Neural crest cell (in vitro differentiated cells): ENCODE measurements around the gene GLDN. TPM values are rescaled to one million over a fixed set of nuclear protein-coding genes. Genes with fewer than 3 reads are reported as not detected.

ENCODE experiments used
- DNase-seq: peaks from one replicate; pipeline ENCODE4 v3.0.0; 2021; ENCODE audit warnings: low read depth, mixed read lengths, low spot score
- H3K27ac Mint-ChIP-seq: one replicate; pipeline ENCODE4 v1.8.0; 2021; ENCODE audit warnings: mild to moderate bottlenecking, mixed read lengths; ENCODE audit not compliant: unreplicated experiment
- H3K27me3 Mint-ChIP-seq: 2 replicates; pipeline ENCODE4 v1.8.0; 2021; ENCODE audit warnings: low read depth, mild to moderate bottlenecking, mixed read lengths
- H3K36me3 Mint-ChIP-seq: 2 replicates; pipeline ENCODE4 v1.8.0; 2021; ENCODE audit warnings: low read depth, mild to moderate bottlenecking, mixed read lengths
- H3K4me1 Mint-ChIP-seq: 2 replicates; pipeline ENCODE4 v1.8.0; 2021; ENCODE audit warnings: mixed read lengths
- H3K4me3 Mint-ChIP-seq: one replicate; pipeline ENCODE4 v1.8.0; 2021; ENCODE audit warnings: mild to moderate bottlenecking, mixed read lengths
- H3K9me3 Mint-ChIP-seq: 2 replicates; pipeline ENCODE4 v1.8.0; 2021; ENCODE audit warnings: mixed read lengths
- CTCF ChIP-seq: fragments of 200-600 bp; sonication (generic); conservative IDR thresholded peaks from 2 replicates; pipeline ENCODE4 v1.5.0; 2021; ENCODE audit warnings: antibody characterized with exemption, mild to moderate bottlenecking
- total RNA-seq: library from RNA; stranded (reverse); gene quantifications from 2 replicates; pipeline ENCODE4 v1.2.1, GENCODE V29; 2021

GLDN gene
- total RNA-seq, 1 donor from 2014 or later = 2.4 TPM

GRCh38 chr15:51349156-51349844 lies 7.8 kb downstream of the GLDN start:
- Mint-ChIP-seq H3K4me1 (peaks cover 9% of the 10 kb centered on the region), H3K27ac (no peak overlapping the region), H3K36me3 (no peaks in the 10 kb centered on the region), H3K9me3 (no peaks in the 10 kb centered on the region), H3K4me3 (no peak overlapping the region), H3K27me3 (peaks cover 9% of the 10 kb centered on the region)
- no peak for DNase-seq
- no peak for TF ChIP-seq CTCF

GRCh38 chr15:51350723-51351122 lies 9.3 kb downstream of the GLDN start:
- Mint-ChIP-seq H3K4me1 (peaks cover 9% of the 10 kb centered on the region), H3K9me3 (no peaks in the 10 kb centered on the region), H3K27ac (no peak overlapping the region), H3K27me3 (no peaks in the 10 kb centered on the region), H3K36me3 (no peaks in the 10 kb centered on the region), H3K4me3 (no peak overlapping the region)
- DNase-seq = no peak
- no peak for TF ChIP-seq CTCF

- TF ChIP-seq CTCF = no peak
- H3K9me3 Mint-ChIP-seq = no peaks in the 10 kb centered on the region
- no peaks in the 10 kb centered on the region for H3K27me3 Mint-ChIP-seq
These were observed 12.5 kb downstream of the GLDN start for GRCh38 chr15:51353976-51354375.

GRCh38 chr15:51355096-51355495 lies 13.6 kb downstream of the GLDN start:
- H3K27ac Mint-ChIP-seq = no peak overlapping the region
- DNase-seq = no peak
- no peak overlapping the region for H3K4me3 Mint-ChIP-seq
- no peaks in the 10 kb centered on the region for H3K36me3 Mint-ChIP-seq
- TF ChIP-seq CTCF = no peak
- H3K9me3 Mint-ChIP-seq = no peaks in the 10 kb centered on the region
- H3K27me3 Mint-ChIP-seq = no peaks in the 10 kb centered on the region
- no peaks in the 10 kb centered on the region for H3K4me1 Mint-ChIP-seq

More at GRCh38 chr15:51353976-51354375, 12.5 kb downstream of the GLDN start:
- Mint-ChIP-seq H3K4me1 (peaks cover 4% of the 10 kb centered on the region), H3K36me3 (no peaks in the 10 kb centered on the region), H3K4me3 (no peak overlapping the region), H3K27ac (no peak overlapping the region)
- DNase-seq = no peak

GRCh38 chr15:51356147-51356546 lies 14.7 kb downstream of the GLDN start:
- Mint-ChIP-seq H3K4me1 (no peaks in the 10 kb centered on the region), H3K36me3 (no peaks in the 10 kb centered on the region), H3K4me3 (no peak overlapping the region), H3K27ac (no peak overlapping the region), H3K9me3 (no peaks in the 10 kb centered on the region), H3K27me3 (no peaks in the 10 kb centered on the region)
- no peak for DNase-seq
- TF ChIP-seq CTCF = no peak
